Upper lobe of left lung (tissue), 4 donors: ENCODE measurements around the gene CMTM4.

Experiments used
- CTCF ChIP-seq, 6 experiments: fragments of 450-650 bp in 4 of 6; fragments of 200-600 bp in 2 of 6; sonication (generic) in 2 of 6; IDR thresholded peaks; one replicate each; pipeline ENCODE4 v1.5.1; 2016 to 2019; ENCODE audit warnings: antibody characterized with exemption in 6 of 6
- POLR2A ChIP-seq, 4 donors: fragments of 450-650 bp; IDR thresholded peaks; one replicate each; pipeline ENCODE4 v1.5.1; 2016 to 2017; ENCODE audit warnings: antibody characterized with exemption in 4 of 4, mild to moderate bottlenecking in 2 of 4

DNA sequence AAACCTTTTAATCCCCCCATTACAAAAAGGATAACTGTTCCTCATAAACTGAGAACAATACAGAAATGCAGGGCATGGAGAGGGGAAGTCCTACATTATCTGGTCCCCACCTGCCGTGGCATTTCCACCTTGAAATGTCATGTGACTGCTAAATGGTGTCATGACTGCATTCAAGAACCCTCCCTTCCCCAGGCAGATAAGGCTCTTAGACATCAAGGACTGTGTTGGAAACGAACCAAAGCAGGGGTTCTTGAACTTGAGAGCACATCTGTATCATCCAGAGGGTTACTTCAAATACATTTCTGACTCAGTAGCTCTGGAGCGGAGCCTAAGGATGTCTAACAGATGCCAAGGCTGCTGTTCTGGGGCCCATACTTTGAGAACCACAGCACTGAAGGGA is 73.7 kb downstream of the CMTM4 start:
- no peak for TF ChIP-seq POLR2A (IDR thresholded peaks at IDR 0.05)
- no peak for TF ChIP-seq CTCF (IDR thresholded peaks at IDR 0.05)
